Trophoblast cell (in vitro differentiated cells and primary cell): ENCODE results near the gene LUC7L2.
A peak's percentile ranks its signal among the peaks of the same experiment; 100 is the strongest.
"Not testable (repeated sequence)": the region's sequence is repeated elsewhere in the genome, so short reads cannot be mapped to it uniquely, and the experiment has no call there.

Source experiments
- DNase-seq, 2 donors: peaks; one replicate each; pipeline ENCODE4 v3.0.0-alpha.2; 2016
- H2AFZ ChIP-seq: 2 replicates; pipeline ENCODE4 v1.6.1; 2013; ENCODE audit warnings: low read length, moderate library complexity, mild to moderate bottlenecking; ENCODE audit not compliant: insufficient read depth, poor library complexity
- H2AK5ac ChIP-seq: 2 replicates; pipeline ENCODE4 v1.6.1; 2013; ENCODE audit warnings: mild to moderate bottlenecking, low read length
- H2BK120ac ChIP-seq: 2 replicates; pipeline ENCODE4 v1.6.1; 2013; ENCODE audit warnings: low read length, mild to moderate bottlenecking, moderate library complexity; ENCODE audit not compliant: insufficient read depth, poor library complexity
- H2BK12ac ChIP-seq: 2 replicates; pipeline ENCODE4 v1.6.1; 2013; ENCODE audit warnings: mild to moderate bottlenecking, low read length, moderate library complexity
- H2BK5ac ChIP-seq: 2 replicates; pipeline ENCODE4 v1.6.1; 2013; ENCODE audit warnings: low read length, low read depth, moderate library complexity, mild to moderate bottlenecking; ENCODE audit not compliant: poor library complexity
- H3K14ac ChIP-seq: 2 replicates; pipeline ENCODE4 v1.6.1; 2013; ENCODE audit warnings: mild to moderate bottlenecking, low read length
- H3K18ac ChIP-seq: 2 replicates; pipeline ENCODE4 v1.6.1; 2013; ENCODE audit warnings: mild to moderate bottlenecking, low read length
- H3K23ac ChIP-seq: 2 replicates; pipeline ENCODE4 v1.6.1; 2013; ENCODE audit warnings: low read length
- H3K27ac ChIP-seq: 2 replicates; pipeline ENCODE4 v1.5.1; 2013; ENCODE audit warnings: low read depth, mild to moderate bottlenecking, inconsistent platforms, low read length, moderate library complexity
- H3K27me3 ChIP-seq: 2 replicates; pipeline ENCODE4 v1.6.1; 2013; ENCODE audit warnings: inconsistent platforms, mild to moderate bottlenecking, low read length, moderate library complexity; ENCODE audit not compliant: insufficient read depth
- H3K36me3 ChIP-seq, 2 experiments: 1 replicate in 1 of 2; 2 replicates in 1 of 2; pipeline ENCODE4 v1.6.1; 2013; ENCODE audit warnings: low read length in 2 of 2, mild to moderate bottlenecking in 2 of 2, moderate library complexity in 1 of 2; ENCODE audit not compliant: insufficient read depth in 2 of 2, control insufficient read depth in 1 of 2
- H3K4ac ChIP-seq: 2 replicates; pipeline ENCODE4 v1.6.1; 2013; ENCODE audit warnings: low read depth, mild to moderate bottlenecking, low read length, moderate library complexity
- H3K4me1 ChIP-seq, 2 experiments: 1 replicate in 1 of 2; 2 replicates in 1 of 2; pipeline ENCODE4 v1.6.1; 2013; ENCODE audit warnings: low read length in 2 of 2, mild to moderate bottlenecking in 2 of 2, moderate library complexity in 1 of 2; ENCODE audit not compliant: insufficient read depth in 2 of 2, control insufficient read depth in 1 of 2
- H3K4me2 ChIP-seq: 2 replicates; pipeline ENCODE4 v1.6.1; 2013; ENCODE audit warnings: inconsistent platforms, mild to moderate bottlenecking, low read length, moderate library complexity
- H3K4me3 ChIP-seq: 2 replicates; pipeline ENCODE4 v1.5.1; 2013; ENCODE audit warnings: mild to moderate bottlenecking, low read depth, low read length, inconsistent platforms
- H3K79me1 ChIP-seq: one replicate; pipeline ENCODE4 v1.6.1; 2013; ENCODE audit warnings: low read length
- H3K79me2 ChIP-seq: 2 replicates; pipeline ENCODE4 v1.6.1; 2013; ENCODE audit warnings: low read length, mild to moderate bottlenecking; ENCODE audit not compliant: control insufficient read depth, insufficient read depth, poor library complexity
- H3K9ac ChIP-seq: 2 replicates; pipeline ENCODE4 v1.6.1; 2013; ENCODE audit warnings: mild to moderate bottlenecking, low read length
- H3K9me3 ChIP-seq: 2 replicates; pipeline ENCODE4 v1.6.1; 2013; ENCODE audit warnings: low read depth, mild to moderate bottlenecking, control low read depth, inconsistent platforms, low read length; ENCODE audit not compliant: insufficient read depth
- H4K12ac ChIP-seq: 2 replicates; pipeline ENCODE4 v1.6.1; 2013; ENCODE audit warnings: low read depth, mild to moderate bottlenecking, low read length, moderate library complexity
- H4K8ac ChIP-seq: 2 replicates; pipeline ENCODE4 v1.6.1; 2013; ENCODE audit warnings: low read depth, mild to moderate bottlenecking, low read length, moderate library complexity
- H4K91ac ChIP-seq: one replicate; pipeline ENCODE4 v1.6.1; 2013; ENCODE audit warnings: low read depth, mild to moderate bottlenecking, low read length, moderate library complexity
- WGBS: extraction: QIAGEN DNeasy Blood & Tissue Kit; methylation state at CpG from one replicate; pipeline ENCODE4 v1.1.7; 2013; ENCODE audit warnings: missing lambda C conversion rate; ENCODE audit not compliant: insufficient read length, insufficient coverage; ENCODE audit errors: extremely low coverage; 5-methylcytosine and 5-hydroxymethylcytosine counted together

LUC7L2 gene

DNA sequence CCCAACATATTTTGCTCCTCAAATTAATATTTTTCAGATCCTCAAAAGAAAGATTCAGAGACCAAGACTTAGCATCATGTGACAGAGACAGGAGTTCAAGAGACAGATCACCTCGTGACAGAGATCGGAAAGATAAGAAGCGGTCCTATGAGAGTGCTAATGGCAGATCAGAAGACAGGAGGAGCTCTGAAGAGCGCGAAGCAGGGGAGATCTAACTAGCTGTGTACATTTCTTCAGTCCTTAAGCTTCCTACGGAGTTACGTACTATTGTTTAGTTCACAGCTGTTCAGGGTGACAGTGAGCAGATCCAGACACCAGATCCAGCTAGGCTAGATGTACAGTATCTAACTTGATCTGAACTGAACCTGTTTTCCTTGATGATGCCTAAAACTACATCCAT, 62.4 kb downstream of the LUC7L2 start:
- Histone ChIP-seq H4K12ac (no peak overlapping the region), H3K4me1 (no peaks in the 10 kb centered on the region), H2BK5ac (no peak overlapping the region), H3K23ac (no peak overlapping the region), H4K91ac (no peak overlapping the region), H2AK5ac (no peak overlapping the region), H2BK120ac (no peak overlapping the region), H3K9me3 (no peaks in the 10 kb centered on the region), H2BK12ac (no peak overlapping the region), H3K27me3 (no peaks in the 10 kb centered on the region), H3K79me1 (peaks cover 3% of the 10 kb centered on the region), H4K8ac (no peak overlapping the region), H3K9ac (no peak overlapping the region), H3K4ac (no peak overlapping the region), H3K79me2 (peaks cover under 1% of the 10 kb centered on the region), H3K36me3 (peaks cover 10 to 20% of the 10 kb centered on the region in 2 experiments), H3K4me2 (no peak overlapping the region), H3K14ac (no peak overlapping the region), H3K18ac (no peak overlapping the region), H3K4me3 (no peak overlapping the region), H2AFZ (no peak overlapping the region), H3K27ac (peak overlapping the region; percentile 11)
- WGBS = no CpG with 5 or more reads among the region's 7 CpGs
- DNase-seq = peak in 1 of 2 donors; percentile 27

DNA sequence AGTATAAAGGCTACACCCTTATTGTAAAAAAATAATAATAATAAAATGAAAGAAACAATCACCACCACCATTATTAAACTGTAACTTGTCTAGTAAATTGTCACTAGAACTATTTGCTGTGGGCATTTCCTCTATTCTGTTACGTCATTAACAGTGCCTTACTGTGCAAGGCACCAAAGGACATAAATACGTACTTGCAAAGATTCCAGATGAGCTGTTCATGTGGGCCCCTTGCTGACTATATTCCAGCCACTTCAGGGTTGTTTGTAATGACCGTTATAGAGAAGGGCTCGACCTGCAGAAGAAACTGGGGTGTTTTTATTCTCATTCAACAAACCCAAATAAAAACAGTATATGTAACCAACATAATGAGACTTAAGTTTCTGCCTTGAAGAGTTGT, 63.4 kb downstream of the LUC7L2 start:
- Histone ChIP-seq H2BK5ac (no peak overlapping the region), H3K36me3 (peaks cover 7 to 17% of the 10 kb centered on the region in 2 experiments), H3K18ac (no peak overlapping the region), H3K9ac (no peak overlapping the region), H3K27ac (no peak overlapping the region), H3K23ac (no peak overlapping the region), H3K79me2 (peaks cover 2% of the 10 kb centered on the region), H3K9me3 (no peaks in the 10 kb centered on the region), H3K4ac (no peak overlapping the region), H4K8ac (no peak overlapping the region), H3K4me1 (no peaks in the 10 kb centered on the region), H3K4me2 (no peak overlapping the region), H2BK120ac (no peak overlapping the region), H4K91ac (no peak overlapping the region), H3K79me1 (peaks cover 3% of the 10 kb centered on the region), H3K4me3 (no peak overlapping the region), H2AFZ (no peak overlapping the region), H3K14ac (no peak overlapping the region), H2AK5ac (no peak overlapping the region), H3K27me3 (no peaks in the 10 kb centered on the region), H2BK12ac (no peak overlapping the region), H4K12ac (no peak overlapping the region)
- DNase-seq = peak in 1 of 2 donors; percentile 73
- no CpG with 5 or more reads among the region's 4 CpGs for WGBS

DNA sequence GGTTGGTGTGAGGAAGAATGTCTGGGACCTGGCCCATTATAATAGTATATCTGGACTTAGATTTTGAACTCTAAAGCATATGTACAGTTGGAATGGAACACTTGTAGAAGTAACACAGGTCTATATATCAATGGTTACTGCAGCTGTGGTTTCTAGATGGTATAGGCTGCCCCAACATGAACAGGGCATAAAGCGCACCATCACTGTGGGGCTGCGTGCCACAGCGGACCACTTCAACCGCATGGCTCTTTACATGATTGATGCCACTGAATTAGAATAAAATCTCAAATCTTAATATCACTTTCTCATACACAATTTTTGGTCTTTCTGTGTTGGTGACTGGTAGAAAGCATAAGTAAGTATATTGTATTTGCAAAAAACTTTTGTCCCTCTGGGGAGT, 64.3 kb downstream of the LUC7L2 start:
- no CpG with 5 or more reads among the region's 4 CpGs for WGBS
- no peak overlapping the region for H3K23ac ChIP-seq

DNA sequence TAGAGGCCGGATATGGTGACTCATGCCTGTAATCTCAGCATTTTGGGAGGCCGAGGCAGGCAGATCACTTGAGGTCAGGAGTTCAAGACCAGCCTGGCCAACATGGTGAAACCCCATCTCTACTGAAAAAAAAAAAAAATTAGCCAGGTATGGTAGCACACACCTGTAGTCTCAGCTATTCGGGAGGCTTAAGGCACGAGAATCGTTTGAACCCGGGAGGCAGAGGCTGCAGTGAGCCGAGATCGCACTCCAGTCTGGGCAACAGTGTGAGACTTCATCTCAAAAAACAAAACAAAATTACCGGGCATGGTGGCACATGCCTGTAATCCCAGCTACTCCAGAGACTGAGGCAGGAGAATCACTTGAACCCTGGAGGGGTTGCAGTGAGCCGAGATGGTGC, 66.0 kb downstream of the LUC7L2 start:
- Histone ChIP-seq H4K12ac (peak overlapping the region; percentile 75), H4K8ac (peak overlapping the region; percentile 38), H2BK120ac (peak overlapping the region; percentile 43), H4K91ac (peak overlapping the region; percentile 37)
- H3K23ac ChIP-seq, H3K27me3 ChIP-seq, H3K14ac ChIP-seq, H2AFZ ChIP-seq, H2BK5ac ChIP-seq, H2BK12ac ChIP-seq, H3K9ac ChIP-seq, H3K4me1 ChIP-seq, H3K36me3 ChIP-seq, H3K27ac ChIP-seq, H3K79me1 ChIP-seq, H3K9me3 ChIP-seq, H3K79me2 ChIP-seq, H3K18ac ChIP-seq, H3K4me2 ChIP-seq, H2AK5ac ChIP-seq, H3K4ac ChIP-seq, H3K4me3 ChIP-seq, DNase-seq: not testable (repeated sequence)
- no CpG with 5 or more reads among the region's 10 CpGs for WGBS

More for the DNA sequence above, 64.3 kb downstream of the LUC7L2 start:
- DNase-seq = no peak
- no peaks in the 10 kb centered on the region for H3K4me1 ChIP-seq
- H3K79me2 ChIP-seq = peaks cover 2% of the 10 kb centered on the region
- H3K9ac ChIP-seq = no peak overlapping the region
- no peaks in the 10 kb centered on the region for H3K27me3 ChIP-seq
- H2AFZ ChIP-seq = no peak overlapping the region
- H2AK5ac ChIP-seq = no peak overlapping the region
- H3K18ac ChIP-seq = no peak overlapping the region
- no peak overlapping the region for H4K8ac ChIP-seq
- no peak overlapping the region for H3K14ac ChIP-seq
- no peak overlapping the region for H3K27ac ChIP-seq
- no peak overlapping the region for H3K4me2 ChIP-seq
- no peak overlapping the region for H4K12ac ChIP-seq
- H3K4ac ChIP-seq = no peak overlapping the region
- no peak overlapping the region for H4K91ac ChIP-seq
- no peak overlapping the region for H2BK12ac ChIP-seq
- no peaks in the 10 kb centered on the region for H3K9me3 ChIP-seq
- no peak overlapping the region for H3K4me3 ChIP-seq
- no peak overlapping the region for H2BK5ac ChIP-seq
- H3K36me3 ChIP-seq = peaks cover 7 to 15% of the 10 kb centered on the region in 2 experiments
- H2BK120ac ChIP-seq = no peak overlapping the region
- peaks cover 3% of the 10 kb centered on the region for H3K79me1 ChIP-seq
